HEK293 (cell line): Measurements from ENCODE around the gene CASK.

Source experiments
- AEBP2 ChIP-seq: fragments of 450-650 bp; formaldehyde crosslinking; IDR thresholded peaks from 2 replicates; pipeline ENCODE4 v1.5.1; 2016; ENCODE audit warnings: missing biosample characterization, missing genetic modification characterization, borderline replicate concordance
- CTCF ChIP-seq: fragments of 450-650 bp; formaldehyde crosslinking; IDR thresholded peaks from 2 replicates; pipeline ENCODE4 v1.5.1; 2016; ENCODE audit warnings: missing biosample characterization, missing genetic modification characterization
- PRDM1 ChIP-seq: fragments of 450-650 bp; formaldehyde crosslinking; IDR thresholded peaks from 2 replicates; pipeline ENCODE4; 2016; ENCODE audit warnings: missing biosample characterization, missing genetic modification characterization
- TCF7L2 ChIP-seq: IDR thresholded peaks from 2 replicates; pipeline ENCODE4 v1.6.1; 2011; ENCODE audit warnings: low read depth, mild to moderate bottlenecking, inconsistent platforms, low read length, moderate library complexity, borderline replicate concordance
- ZBTB17 ChIP-seq: fragments of 450-650 bp; formaldehyde crosslinking; IDR thresholded peaks from 2 replicates; pipeline ENCODE4 v1.5.1; 2016; ENCODE audit warnings: missing biosample characterization, missing genetic modification characterization
- ZBTB7A ChIP-seq: fragments of 450-650 bp; formaldehyde crosslinking; IDR thresholded peaks from 2 replicates; pipeline ENCODE4 v1.5.1; 2016; ENCODE audit warnings: low read depth, missing biosample characterization, missing genetic modification characterization
- ZNF133 ChIP-seq: fragments of 450-650 bp; formaldehyde crosslinking; IDR thresholded peaks from 2 replicates; pipeline ENCODE4 v1.5.1; 2016; ENCODE audit warnings: missing biosample characterization, missing genetic modification characterization
- ZNF157 ChIP-seq: fragments of 450-650 bp; formaldehyde crosslinking; IDR thresholded peaks from 2 replicates; pipeline ENCODE4 v1.5.1; 2016; ENCODE audit warnings: missing biosample characterization, missing genetic modification characterization
- ZNF174 ChIP-seq: fragments of 450-650 bp; formaldehyde crosslinking; IDR thresholded peaks from 2 replicates; pipeline ENCODE4 v1.5.0; 2017; ENCODE audit warnings: missing biosample characterization, mild to moderate bottlenecking, missing genetic modification characterization
- ZNF449 ChIP-seq: fragments of 450-650 bp; formaldehyde crosslinking; IDR thresholded peaks from 2 replicates; pipeline ENCODE4 v1.5.1; 2017; ENCODE audit warnings: missing biosample characterization, mild to moderate bottlenecking, missing genetic modification characterization, moderate library complexity

GRCh38 chrX:41529221-41529620 lies 394.1 kb downstream of the CASK start:
- no peak for TF ChIP-seq CTCF (tag by site-specific recombination)
- no peak for TF ChIP-seq TCF7L2
- no peak for TF ChIP-seq ZNF449 (tag by site-specific recombination)
- no peak for TF ChIP-seq AEBP2 (tag by site-specific recombination)
- TF ChIP-seq ZNF174 (tag by site-specific recombination) = no peak
- no peak for TF ChIP-seq ZNF133 (tag by site-specific recombination)
- TF ChIP-seq ZBTB17 (tag by site-specific recombination) = no peak
- TF ChIP-seq ZBTB7A (tag by site-specific recombination) = no peak
- TF ChIP-seq PRDM1 (tag by site-specific recombination) = no peak
- TF ChIP-seq ZNF157 = no peak
